ENCODE data around the gene ARIH2.

ARIH2 gene

DNA sequence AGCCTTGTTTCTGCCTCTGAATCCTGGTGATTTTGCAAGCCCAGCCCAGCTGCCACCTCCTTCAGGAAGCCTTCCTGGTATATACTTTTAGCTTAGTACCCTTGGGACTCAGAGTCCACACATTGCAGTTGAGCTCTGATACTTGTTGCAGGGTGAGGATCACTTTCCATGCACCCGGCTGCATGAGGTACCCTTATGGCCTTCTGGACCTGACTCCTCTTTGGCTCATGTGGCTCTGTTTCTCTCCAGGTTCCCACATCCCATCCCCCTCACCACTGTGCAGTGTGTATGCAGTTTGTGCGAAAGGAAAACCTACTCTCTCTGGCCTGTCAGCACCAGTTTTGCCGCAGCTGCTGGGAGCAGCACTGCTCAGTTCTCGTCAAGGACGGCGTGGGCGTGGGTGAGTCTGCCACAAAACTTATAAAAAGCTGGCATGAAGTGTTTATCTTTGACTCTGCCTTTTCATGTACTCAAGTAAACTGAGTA, 48.3 kb downstream of the ARIH2 start:
- H3K4me3 ChIP-seq (ENCODE audit: low read depth, low read length): no peak overlapping the region

DNA sequence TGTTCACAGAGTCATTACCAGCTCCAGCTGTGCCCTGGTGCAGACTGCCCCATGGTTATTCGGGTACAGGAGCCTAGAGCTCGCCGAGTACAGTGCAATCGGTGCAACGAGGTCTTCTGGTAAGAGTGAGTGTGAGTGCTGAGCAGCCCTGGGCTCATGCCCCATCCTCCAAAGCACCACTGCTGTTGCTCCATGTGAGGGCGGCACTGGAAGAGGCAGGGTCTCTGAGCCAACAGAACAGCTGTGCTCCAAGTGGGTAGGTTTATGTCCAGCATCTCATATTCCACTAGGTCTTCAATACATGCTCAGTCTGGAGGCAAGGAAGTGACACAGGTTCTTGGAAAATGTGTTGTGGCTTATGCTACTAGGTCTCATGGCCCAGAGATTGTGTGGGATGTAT, 51.9 kb downstream of the ARIH2 start:
- no peak overlapping the region for H3K4me3 ChIP-seq (ENCODE audit: low read depth, low read length)

DNA sequence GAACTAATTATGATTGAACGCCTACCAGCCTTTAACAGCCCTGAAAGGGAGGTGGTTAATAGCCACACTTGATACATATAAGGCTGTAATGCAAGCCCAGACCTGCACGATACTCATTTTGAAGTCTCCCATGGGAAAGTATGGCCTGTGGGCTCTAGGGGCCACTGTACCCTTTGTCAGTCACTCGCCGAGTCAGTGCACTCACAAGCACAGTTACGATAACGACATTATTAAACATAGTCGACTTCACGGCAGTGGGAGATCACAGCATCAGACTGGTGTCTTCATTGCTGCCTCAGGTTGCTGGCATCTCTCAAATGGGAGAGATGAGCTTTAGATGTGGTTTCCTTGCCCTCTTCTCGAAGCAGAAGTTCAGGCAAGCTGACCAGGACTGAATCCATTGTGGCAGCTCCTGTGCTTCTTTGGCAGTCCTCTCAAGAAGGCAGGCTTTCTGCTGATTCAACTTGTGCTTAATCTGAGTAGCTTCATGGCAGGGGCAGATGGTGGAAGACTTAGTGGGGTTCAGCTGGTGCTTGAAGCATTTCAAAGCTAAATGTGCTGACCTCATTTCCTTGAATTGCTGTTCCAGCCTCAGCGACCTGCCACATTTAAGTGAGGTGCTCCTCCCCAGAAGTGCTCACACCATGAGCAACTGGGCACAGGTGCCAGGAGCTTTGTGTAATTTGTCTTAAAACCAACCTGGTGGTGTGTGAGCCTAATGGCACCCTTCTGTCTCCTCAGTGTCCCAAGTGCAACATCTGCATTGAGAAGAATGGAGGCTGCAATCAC, 55.6 kb downstream of the ARIH2 start:
- no peak overlapping the region for H3K4me3 ChIP-seq (ENCODE audit: low read depth, low read length)

DNA sequence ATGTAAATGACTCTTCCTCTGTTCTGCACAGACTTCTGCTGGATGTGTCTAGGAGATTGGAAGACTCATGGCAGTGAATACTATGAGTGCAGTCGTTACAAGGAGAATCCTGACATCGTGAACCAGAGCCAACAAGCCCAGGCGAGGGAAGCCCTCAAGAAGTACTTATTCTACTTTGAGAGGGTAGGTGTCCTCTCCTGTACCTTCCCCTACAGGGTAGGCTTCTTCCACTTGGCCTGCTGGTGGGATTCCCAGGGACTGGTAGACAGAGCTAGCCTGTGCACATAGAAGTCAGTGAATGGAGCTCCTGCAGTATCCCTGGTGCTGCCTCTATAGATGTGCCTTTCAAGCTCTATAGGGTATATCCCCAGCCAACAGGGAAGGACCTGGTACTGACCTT, 60.8 kb downstream of the ARIH2 start:
- no peak overlapping the region for H3K4me3 ChIP-seq (ENCODE audit: low read depth, low read length)

DNA sequence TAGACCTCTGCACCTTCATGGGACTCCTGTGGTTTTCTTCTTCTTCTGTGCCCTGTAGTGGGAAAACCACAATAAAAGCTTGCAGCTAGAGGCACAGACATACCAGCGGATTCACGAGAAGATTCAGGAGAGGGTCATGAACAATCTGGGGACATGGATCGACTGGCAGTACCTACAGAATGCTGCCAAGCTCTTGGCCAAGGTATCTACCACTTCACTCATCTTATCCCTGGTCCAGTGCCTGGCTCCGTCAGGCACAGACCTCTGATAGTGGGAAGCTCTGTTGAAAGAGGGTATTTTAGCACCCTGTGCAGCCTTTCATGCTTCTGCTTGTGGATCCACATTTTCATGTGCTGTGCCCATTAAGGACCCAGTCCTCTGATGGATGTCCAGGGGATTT, 61.7 kb downstream of the ARIH2 start:
- no peak overlapping the region for H3K4me3 ChIP-seq (ENCODE audit: low read depth, low read length)

DNA sequence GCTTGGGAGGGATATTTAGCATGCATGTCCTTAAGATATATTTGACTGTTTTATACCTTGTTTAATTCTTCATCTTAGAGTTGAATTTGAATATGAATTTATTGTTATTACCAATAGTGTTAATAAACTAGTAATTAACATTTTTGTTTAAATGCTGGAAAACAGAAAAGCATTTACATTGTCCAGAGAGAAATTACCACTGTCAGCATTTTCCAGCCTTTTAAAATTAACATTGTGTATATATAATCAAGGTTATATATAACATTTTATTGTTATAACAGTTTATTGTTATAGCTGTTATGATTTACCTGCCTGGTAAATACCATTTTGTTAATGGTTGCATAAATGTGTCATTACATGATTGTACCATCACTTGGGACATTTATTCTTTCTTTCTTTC, 63.4 kb downstream of the ARIH2 start:
- H3K4me3 ChIP-seq (ENCODE audit: low read depth, low read length): no peak overlapping the region

DNA sequence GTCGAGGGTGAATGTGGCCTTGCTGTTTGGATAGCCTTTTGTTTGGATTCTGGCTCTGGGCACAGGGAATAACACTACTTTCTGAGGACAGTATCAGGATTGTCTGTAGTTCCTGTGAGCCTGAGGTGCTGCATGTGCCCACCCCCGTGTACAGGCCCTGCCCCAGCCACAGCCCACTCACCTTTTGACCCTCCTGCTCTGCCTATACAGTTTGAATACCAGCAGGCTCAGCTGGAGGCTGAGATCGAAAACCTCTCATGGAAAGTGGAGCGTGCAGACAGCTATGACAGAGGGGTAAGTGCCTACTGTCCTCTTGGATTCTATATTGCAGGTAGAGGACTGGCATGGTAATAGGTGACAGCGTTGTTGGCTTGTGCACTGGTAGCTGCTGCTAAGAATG, 64.0 kb downstream of the ARIH2 start:
- H3K4me3 ChIP-seq (ENCODE audit: low read depth, low read length): no peak overlapping the region

DNA sequence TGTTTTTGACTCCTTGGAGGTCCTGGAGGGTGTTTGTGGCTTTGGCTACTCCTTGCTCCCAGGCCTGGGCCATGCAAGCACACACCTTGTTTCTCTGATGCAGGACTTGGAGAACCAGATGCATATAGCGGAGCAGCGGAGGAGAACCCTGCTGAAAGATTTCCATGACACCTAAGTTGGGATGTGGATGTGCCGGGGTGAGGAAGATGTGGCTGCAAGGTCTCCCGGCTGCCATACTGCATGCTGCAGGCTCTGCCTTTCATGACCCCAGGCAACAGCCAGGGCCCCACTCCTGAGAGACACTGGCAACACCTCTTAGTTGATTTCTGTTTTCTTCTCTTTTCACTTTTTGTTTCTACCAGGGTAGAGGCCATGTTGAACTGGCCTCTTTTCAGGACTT, 64.5 kb downstream of the ARIH2 start:
- no peak overlapping the region for H3K4me3 ChIP-seq (ENCODE audit: low read depth, low read length)

DNA sequence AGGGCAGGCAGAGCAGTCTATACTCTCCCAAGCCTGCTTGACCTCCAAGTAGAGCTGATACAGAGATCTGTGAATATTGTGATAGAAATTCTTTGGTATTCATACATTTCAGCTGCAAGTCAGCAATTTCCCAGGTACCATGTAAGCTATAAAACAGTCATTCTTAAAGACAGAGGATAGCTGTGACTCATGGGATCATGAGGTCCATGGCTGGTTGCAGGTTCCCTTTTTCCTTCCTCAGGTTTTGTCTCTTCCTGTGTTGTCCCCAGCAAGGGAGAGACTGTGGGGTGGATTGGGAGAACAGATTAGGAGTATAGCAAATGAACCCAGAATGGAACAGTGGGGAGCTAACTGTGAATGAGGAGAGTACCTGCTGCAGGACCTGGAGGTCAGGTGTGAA, 66.0 kb downstream of the ARIH2 start:
- H3K4me3 ChIP-seq (ENCODE audit: low read depth, low read length): no peak overlapping the region

DNA sequence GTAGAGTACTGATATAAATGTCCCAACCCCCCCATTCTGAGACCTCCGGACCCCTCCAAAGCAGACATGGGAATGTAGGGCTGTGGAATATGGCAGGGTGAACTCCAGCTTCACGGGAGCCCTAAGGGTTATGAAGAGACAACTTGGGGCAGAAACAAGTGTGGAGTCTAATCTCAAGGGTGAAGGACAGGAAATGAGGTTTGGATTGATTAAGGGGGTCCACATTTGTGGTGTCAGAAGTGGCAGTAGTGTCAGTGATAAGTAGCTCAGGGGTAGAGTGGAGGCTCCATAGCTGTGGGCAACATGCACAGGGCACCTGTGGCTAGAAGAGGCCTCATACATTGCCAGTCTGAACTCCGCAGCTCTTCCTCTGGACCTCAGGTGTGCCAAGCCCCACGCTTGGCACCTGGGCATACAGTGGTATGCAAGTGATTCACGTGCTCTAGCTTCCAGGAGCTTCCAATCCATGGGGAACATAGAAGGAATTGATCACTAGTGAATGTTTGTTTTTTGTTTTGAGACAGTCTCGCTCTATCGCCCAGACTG, 67.3 kb downstream of the ARIH2 start:
- H3K4me3 ChIP-seq (ENCODE audit: low read depth, low read length): no peak overlapping the region

DNA sequence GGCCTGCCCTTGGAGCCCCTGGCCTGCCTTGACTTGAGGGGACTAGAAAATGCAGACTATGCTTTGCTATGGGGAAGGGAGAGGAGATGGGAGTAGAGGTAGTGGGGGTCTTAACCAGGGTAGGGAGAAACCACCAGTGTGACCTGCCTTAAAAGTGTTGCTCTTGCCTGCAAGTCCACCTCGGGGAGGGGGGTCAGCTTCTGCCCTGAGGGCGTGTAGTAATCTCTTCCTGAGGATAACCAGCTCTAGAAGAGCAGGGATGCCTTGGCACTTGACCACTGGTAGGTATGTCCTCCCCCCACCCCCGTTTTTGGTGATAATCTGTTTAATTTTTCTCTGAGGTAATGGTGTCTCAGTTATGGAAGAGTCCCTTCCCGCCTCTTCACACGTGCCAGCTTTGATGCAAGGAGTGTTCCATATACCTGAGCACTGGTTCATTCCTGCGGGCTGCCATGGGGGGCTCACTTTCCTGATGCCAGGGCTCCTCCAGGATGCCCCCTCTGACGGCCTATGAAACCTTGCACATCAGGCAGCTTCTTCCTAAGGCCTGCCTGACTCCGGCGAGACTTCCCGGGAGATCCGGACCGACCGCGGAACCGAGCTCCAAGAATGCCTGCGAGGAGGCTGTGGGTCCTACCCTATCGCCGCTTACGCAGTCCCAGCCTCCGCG, 70.6 kb downstream of the ARIH2 start:
- H3K4me3 ChIP-seq (ENCODE audit: low read depth, low read length): peak overlapping the region; percentile 82

DNA sequence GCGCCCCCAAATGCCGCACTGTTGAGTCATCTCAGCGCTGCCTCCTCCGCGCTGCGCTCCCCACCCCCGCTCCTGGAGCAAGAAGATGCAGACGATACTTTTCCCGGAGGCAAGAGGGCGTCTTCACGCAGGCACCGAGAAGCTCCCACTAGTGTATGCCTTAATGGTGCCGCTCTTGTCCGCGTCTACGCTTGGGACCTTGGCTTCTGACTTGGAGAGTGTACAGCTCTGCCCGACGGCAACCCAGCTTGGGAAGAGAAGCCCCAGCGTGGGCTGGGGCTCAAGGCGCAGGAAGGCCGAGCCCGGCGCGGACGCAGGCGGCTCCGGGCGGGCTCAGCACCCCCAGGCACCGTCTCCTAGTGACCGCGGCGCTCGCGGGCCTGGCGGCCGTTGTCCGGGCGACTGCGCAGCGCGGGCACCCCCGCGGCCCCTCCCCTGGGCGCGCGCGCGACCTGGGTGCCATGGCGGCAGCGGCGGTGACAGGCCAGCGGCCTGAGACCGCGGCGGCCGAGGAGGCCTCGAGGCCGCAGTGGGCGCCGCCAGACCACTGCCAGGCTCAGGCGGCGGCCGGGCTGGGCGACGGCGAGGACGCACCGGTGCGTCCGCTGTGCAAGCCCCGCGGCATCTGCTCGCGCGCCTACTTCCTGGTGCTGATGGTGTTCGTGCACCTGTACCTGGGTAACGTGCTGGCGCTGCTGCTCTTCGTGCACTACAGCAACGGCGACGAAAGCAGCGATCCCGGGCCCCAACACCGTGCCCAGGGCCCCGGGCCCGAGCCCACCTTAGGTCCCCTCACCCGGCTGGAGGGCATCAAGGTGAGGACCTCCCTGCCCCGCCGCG, 71.4 kb downstream of the ARIH2 start, which contains the start of gene P4HTM:
Gene P4HTM, plus strand, starts transcription at position 446 of the 840 bp plus-strand sequence. Its CDS starts 16 bp downstream, at position 462.
- H3K4me3 ChIP-seq (ENCODE audit: low read depth, low read length): peak within 1 kb of the TSS; percentile 82

DNA sequence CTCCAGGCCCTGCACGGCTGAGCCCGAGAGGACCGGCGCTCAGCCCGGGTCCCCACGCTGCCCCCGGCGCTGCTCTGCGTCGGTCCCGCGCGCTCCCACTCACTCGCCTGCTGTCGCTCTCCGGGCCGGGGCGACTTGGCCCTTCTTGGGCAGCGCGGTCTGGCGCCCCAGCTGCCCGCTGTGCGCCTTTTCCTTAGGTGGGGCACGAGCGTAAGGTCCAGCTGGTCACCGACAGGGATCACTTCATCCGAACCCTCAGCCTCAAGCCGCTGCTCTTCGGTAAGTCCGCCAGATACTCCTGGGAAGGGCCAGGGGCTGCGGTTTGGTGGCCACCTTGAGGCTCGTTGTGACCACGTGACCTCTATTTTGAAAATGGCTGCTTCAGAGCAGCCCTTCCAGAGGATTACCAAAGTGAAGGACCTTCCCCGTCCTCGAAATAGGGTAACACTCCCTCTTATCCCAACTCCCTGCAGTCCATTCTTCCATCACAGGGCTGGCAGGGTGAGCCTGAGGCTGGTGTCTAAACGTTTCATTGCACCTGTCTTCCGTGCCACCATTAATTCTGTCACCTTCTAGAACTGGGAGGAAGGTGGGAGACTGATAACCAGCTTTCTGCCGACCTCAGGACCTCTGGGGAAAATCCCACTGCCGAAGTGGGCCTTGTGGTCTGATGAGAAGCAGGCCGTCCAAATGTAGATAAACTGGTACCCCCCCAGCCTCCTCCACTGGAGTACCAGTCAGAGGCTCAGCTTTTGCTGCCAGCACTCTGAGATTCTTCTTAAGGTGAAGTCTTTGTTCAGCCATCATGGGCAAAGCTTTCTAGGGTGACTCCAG, 72.2 kb downstream of the ARIH2 start:
- peak overlapping the region; percentile 82 for H3K4me3 ChIP-seq (ENCODE audit: low read depth, low read length)

DNA sequence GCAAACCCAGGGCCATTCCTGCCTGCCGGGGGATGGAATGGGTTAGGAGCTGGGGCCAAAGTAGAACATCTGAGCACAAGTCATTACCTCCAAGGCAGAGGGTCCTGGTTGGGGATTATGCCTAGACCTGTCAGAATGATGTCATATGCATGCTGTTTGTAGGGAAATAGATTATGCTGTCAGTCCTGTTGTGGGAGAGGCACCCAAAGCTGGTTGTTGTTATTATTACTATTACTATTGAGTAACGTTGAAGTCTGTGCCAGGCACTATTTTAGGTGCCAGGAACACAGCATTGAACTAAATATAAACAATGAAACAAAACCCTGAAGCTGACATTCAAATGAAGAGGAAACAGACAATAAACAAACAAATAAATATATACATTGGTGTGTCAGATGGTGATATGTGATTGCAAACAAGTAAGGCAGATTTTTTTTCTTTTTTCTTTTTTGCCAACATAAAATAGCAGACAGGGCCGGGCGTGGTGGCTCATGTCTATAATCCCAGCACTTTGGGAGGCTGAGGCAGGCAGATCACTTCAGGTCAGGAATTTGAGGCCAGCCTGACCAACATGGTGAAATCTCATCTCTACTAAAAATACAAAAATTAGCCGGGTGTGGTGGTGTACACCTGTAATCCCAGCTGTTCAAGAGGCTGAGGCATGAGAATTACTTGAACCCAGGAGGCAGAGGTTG, 73.4 kb downstream of the ARIH2 start:
- H3K4me3 ChIP-seq (ENCODE audit: low read depth, low read length): no peak overlapping the region

DNA sequence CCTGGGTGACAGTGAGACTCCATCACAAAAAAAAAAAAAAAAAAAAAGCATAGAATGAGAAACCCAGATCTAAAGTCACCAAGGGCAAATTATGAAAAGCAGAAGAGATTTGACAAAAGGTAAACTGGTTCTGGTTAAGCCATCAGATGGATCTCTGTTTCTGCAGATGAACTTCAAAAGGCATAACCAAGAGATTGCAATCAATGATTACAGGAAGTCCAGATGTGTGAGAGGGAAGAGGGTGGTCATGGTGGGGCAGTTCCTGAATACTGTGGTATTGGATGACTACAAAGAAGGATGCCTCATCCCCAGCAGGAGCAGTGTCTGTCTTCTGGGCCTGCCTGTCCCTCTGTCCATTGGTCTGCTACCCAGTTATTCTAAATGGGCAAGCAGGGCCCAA, 75.2 kb downstream of the ARIH2 start:
- H3K4me3 ChIP-seq (ENCODE audit: low read depth, low read length): no peak overlapping the region

DNA sequence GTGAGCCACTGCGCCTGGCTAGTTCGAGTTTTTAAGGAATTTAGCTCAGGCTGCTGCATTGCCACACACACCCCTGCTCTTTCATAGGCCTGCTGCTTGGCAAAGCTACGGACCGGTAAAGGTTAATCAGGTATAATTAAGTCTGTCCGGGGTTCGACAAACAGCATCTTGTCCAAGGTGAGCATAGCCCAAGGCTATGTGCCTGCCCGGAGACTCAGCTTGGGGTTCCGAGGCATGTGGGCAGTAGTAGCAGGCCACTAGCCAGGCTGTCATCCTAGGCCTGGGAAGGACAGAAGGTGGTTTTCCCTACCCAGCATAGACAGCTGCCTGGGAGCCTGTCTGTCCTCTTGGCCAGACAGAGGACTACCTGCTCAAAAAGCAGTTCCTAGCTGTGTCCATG, 78.0 kb downstream of the ARIH2 start:
- no peak overlapping the region for H3K4me3 ChIP-seq (ENCODE audit: low read depth, low read length)

DNA sequence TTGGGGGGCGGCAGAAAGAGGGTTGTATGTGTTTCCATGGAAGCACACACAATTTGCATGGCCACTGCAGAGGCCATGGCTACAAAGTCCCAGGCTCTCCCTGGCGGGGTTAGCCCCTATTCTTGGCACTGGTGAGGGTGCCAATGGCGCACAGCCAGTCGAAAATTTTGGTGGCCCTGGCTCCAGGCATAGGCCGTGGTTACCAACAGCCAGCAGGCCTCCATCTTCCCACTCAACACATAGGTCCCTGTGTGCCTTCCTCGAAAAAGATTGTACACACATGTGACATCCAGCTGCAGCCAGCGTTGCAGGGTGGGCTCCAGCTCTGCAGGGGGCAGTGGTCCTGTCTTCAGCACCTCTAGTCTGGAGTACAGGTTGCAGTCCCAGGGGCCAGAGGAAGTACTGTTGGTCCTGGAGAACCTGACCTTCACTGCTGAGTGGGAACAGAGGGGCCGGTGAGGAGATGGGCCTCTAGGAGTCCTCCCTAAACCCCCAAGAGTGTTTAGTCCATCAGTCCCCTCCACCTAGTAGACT, 78.5 kb downstream of the ARIH2 start:
- H3K4me3 ChIP-seq (ENCODE audit: low read depth, low read length): no peak overlapping the region

DNA sequence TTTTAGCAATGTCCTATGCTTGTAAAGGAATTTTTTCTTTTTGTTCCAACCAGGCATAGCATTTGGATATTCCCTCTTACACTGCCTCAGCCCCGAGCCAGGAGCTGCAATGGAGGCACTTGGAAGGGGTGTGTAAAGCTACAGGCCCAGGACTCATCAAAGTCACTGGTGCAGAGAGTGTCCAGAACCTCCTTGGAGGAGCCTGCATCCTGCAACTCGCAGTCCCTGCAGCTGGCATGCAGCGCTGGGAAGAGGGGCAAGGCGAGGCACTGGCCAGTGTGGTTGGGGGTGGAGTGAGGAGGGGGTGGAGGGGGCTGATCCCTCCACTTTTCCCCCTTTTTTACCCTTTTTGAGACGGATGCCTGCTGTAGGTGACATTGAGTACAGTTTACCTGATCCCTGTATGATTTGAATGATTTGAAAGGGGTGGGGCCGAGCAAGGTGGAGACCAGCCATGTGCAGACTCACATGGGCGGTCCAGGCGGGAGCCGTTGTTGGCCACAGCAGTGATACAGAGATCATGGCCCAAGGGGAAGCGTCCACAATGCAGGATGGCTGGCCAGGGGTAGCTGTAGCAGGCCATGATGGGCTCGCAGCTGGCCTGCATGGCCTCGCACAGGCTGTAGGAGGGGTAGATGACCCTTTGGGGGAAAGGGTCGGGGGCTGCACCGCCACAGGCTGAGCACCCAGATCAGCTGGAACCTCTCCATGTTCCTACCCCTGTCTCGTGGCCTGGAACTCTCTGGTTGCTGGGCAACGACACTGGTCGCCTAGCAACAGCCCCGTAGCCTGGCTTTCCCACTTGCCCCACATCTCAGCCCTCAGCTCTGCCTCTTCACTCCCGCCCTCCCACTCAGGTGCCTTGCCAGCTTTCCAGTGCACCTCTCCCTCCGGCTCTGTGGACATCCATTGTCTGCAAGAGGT, 79.3 kb downstream of the ARIH2 start:
- no peak overlapping the region for H3K4me3 ChIP-seq (ENCODE audit: low read depth, low read length)

Measured in iPS-11a (cell line).